Measurements from ENCODE around the gene MT3. TPM values are rescaled to one million over a fixed set of nuclear protein-coding genes. Genes with fewer than 3 reads are reported as not detected.
"Not testable (repeated sequence)": the region's sequence is repeated elsewhere in the genome, so short reads cannot be mapped to it uniquely, and the experiment has no call there.

Gene MT3
- polyA plus RNA-seq, 1 donor: 19.1 TPM

GRCh38 chr16:56610017-56610608 lies 20.8 kb downstream of the MT3 start:
- DNase-seq (ENCODE audit: low read depth): no peak

DNA sequence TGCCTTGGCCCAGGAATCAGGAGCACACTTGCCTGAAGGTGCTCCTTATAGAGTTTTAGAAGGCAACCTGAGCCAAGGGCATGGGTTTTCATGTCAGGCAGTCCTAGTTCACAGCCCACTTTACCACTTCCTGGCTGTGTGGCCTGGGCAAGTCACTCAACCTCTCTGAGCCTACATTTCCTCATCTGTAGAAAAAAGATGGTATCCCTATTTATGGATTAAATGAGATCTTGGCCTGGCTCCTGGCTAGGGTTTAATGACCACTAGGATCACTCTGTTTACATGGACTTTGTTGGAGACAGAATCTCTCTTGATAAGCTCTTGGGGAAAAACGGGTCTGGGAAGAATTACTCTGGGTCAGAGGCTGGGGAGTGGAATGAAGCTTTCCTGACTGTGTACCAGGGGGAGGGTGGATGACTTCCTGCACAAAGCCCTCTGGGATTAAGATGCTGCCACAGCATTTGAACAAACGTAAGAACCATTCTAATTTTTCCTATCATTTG lies 21.3 kb downstream of the MT3 start:
- DNase-seq (ENCODE audit: low read depth): no peak

DNA sequence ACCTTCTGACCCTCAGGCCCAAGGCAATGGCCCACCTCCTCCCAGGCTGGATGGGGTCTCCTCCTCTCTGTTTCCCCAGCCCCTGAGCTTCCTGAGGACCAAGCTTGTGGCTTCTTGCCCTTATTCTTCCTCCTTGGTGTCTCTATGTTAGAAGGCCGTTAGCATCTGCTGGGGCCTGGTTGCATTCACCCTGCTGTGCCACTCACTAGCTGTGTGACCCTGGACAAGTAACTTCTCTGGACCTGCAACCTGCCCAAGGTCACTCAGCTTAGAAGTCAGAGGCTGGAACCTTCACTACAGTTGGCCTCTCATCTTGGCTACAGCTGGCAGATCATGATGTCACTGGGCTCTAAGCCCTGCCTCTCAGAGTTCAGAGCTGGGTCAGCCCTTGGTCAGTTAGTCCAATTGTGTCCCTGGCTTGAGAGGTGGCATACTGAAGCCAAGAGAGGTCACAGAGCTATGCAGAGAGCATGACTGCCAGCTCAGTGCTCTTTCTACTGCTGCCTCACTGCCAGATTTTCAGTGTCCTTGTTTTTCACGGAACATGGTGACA lies 22.0 kb downstream of the MT3 start:
- no peak for DNase-seq (ENCODE audit: low read depth)

GRCh38 chr16:56613706-56614105 lies 24.4 kb downstream of the MT3 start:
- no peak for DNase-seq (ENCODE audit: low read depth)

GRCh38 chr16:56614549-56614991 lies 25.2 kb downstream of the MT3 start:
- DNase-seq (ENCODE audit: low read depth): no peak

DNA sequence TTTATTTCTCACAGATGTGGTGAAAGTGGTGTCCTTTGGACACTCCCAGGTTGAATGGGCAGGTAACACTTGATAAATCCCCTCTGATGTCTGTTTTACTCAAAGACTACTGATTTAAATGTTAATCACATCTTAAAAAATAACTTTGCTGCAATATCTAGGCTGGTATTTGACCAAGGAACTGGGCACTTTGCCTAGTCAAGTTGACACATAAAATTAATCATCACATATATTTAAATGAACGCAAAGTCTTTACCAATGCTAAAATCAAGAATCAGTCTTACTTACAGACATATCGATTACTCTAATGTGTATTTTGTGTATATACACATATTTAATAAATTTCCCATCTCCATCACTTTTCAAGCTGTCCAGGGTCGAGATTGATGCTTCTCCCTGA lies 26.0 kb downstream of the MT3 start:
- DNase-seq (ENCODE audit: low read depth): no peak

GRCh38 chr16:56616608-56617211 lies 27.4 kb downstream of the MT3 start:
- no peak for DNase-seq (ENCODE audit: low read depth)

DNA sequence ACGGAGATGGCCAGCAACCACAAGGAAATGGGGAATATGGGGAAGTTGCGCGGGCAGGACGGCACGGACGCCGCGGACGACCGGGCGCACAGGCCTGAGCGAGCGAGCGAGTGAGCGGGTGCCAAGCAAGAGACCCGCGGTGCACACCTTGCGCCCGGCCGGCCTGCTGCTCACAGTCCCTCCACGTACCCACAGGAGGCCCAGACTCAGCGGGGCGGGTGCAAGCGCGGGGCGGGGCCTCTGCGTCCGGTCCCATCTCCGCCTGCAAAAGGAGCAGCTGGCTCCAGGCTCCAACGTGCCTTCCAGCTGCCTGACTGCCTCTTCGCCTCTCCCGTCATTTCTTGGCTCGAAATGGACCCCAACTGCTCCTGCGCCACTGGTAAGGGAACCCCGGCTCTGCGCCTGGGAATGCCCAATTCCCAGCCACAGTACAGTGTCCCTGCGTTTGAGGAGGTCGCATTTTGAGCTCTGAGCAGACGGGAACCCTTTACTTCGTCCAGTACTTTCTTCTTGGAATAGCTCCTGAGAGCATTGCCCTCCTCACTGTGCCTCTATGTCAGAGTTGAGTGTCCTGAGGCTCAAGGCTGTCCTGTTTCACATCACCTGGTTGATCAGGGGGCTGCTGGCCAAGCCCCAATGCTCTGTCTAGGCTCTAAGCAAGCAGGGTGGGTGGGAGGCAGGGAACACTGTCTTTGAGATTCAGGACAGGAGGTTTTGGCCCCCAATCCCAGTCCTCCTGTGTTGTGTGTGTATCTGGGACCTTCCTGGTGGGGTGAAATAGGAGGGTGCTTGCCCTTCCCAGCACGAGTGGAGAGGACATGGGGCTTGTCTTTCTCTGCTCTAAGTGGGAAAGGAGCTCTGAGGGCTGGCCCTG lies 28.1 kb downstream of the MT3 start:
- DNase-seq (ENCODE audit: low read depth): no peak

DNA sequence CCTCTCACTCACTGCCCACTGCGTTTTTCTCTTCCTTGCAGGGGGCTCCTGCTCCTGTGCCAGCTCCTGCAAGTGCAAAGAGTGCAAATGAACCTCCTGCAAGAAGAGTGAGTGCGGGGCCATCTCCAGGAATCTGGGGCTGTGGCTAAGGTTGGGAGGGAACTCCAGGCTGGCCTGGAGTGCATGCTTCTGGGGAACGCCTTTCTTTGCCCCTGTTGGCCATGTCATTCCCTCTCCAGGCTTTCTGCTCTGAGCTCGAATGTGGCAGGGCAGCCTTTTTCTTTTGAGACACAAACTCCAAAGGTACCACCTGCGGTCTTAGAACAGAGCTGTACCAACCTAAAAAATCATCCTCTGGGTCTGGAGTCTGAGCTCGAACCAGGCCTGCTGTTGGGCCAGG lies 28.8 kb downstream of the MT3 start:
- DNase-seq (ENCODE audit: low read depth): no peak

DNA sequence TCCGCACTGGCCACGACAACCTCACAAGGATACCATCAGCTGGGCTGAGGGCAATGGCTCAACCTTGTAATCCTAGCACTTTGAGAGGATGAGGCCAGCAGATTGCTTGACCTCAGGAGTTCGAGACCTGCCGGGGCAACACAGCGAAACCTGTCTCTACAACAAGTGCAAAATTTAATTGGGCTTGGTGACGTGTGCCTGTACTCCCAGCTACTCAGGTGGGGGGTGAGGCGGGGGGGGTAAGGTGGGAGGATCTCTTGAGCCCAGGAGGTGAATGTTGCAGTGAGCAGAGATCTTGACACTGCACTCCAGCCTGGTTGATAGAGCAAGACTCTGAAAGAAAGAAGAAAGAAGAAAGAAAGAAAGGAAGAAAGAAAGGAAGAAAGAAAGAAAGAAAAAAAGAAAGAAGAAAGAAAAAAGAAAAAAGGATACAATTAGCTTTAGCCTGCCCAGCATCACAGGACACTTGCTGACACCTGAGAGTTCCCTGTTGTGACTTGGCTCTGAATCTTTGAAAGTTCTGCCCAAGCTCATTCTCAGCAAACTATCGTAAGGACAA lies 31.1 kb downstream of the MT3 start:
- no peak for DNase-seq (ENCODE audit: low read depth)

DNA sequence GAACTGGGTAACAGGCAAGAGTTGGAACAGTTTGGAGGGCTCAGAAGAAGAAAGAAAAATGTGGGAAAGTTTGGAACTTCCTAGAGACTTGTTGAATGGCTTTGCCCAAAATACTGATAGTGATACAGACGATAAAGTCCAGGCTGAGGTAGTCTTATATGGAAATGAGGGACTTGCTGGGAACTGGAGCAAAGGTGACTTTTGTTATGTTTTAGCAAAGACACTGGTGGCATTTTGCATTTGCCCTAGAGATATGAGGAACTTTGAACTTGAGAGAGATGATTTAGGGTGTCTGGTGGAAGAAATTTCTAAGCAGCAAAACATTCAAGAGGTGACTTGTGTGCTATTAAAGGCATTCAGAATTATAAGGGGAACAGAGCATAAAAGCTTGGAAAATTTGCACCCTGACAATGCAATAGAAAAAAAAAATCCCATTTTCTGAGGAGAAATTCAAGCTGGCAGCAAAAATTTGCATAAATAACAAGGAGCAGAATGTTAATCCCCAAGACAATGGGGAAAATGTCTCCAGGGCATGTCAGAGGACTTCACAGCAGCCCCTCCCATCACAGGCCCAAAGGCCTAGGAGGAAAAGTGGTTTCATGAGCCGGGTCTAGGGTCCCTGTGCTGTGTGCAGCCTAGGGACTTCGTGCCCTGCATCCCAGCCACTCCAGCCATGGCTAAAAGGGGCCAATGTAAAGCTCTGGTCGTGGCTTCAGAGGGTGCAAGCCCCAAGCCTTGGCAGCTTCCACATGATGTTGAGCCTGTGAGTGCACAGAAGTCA lies 32.5 kb downstream of the MT3 start:
- DNase-seq (ENCODE audit: low read depth): not testable (repeated sequence)

DNA sequence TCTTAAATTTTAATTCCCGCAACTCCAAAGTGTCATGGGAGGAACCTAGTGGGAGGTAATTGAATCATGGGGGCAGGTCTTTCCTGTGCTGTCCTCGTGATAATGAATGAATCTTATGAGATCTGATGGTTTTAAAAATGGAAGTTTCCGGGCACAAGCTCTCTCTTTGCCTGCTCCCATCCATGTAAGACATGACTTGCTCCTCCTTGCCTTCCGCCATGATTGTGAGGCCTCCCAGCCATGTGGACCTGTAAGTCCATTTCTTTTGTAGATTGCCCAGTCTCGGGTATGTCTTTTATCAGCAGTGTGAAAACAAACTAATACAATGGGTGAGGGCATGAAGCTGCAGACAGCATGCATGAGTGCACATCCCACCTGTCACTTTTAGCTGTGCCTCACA lies 33.9 kb downstream of the MT3 start:
- DNase-seq (ENCODE audit: low read depth): not testable (repeated sequence)

DNA sequence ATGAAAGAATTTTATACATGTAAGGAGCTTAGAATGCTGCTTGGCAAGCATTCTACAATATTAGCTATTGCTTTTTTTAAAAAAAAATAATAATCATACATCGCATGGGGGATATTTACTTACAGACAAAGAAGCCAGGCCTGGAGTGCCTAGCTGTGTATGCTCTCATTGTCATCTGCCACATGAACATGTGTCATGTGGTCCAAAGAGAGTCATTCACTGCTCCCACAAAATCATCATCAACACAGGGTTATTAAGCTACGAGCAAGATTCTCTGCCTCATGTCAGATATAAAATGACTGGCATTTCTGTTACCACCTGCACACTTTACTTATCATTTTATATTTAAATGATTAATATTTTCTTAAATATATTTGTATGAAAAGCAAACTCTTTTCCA lies 34.3 kb downstream of the MT3 start:
- DNase-seq (ENCODE audit: low read depth): no peak

DNA sequence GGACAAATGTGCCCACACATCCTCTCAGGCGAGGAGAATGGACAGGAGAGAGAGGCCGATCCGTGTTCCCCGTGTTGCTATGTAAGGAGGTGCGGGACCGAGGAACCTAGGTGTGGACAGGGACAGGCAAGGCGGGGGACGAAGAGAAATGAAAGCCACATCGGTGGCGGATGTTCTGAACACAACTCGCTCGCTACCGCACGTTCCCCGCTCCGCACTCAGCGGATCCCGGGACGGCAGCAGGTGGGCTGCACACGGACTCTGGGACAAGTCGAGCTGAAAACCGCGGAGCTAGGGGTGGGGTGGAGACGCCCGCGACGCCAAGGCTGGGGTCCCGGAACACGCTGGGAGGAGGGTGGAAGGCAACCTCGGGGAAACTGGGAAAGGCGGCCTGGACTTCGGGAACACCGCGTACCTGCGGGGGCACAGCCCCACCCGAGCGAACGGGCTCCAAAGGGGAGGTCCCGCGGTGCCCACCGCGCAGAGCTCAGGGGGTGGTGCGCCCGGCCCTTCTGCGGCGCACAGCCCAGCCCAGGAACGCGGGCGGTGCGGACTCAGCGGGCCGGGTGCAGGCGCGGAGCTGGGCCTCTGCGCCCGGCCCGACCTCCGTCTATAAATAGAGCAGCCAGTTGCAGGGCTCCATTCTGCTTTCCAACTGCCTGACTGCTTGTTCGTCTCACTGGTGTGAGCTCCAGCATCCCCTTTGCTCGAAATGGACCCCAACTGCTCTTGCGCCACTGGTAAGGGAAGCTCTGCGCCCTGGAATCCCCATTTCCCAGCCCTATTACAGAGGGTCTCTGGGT lies 36.0 kb downstream of the MT3 start, which contains the start of gene MT1E:
MT1E (plus strand) TSS at position 642 of the 803 bp plus-strand sequence; CDS start at position 713, 71 bp downstream.
- DNase-seq (ENCODE audit: low read depth): no peak

DNA sequence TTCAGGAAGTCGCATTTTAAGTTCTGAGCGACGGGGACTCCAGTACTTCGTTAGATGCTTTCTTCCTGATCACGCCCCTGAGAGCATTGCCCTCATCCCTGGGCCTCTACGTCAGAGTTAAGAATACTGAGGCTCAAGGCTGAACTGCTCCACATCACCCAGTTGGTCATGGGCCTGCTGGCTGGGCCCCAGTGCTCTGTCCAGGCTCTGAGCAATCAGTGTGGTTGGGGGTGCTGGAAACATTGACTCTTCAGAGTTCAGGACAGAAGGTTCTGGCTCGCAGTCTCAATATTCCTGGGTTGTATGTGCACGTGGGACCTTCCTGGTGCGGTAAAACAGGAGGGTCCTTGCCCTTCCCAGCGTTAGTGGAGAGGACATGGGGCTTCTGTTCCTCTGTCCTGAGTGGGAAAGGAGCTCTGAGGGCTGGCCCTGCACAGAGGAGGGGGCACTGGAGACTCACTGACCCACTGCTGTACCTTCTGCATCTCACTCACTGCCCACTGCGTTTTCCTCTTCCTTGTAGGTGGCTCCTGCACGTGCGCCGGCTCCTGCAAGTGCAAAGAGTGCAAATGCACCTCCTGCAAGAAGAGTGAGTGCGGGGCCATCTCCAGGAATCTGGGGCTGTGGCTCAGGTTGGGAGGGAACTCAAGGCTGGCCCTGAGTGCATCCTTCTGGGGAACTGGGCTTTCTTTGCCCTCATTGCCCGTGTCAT lies 36.8 kb downstream of the MT3 start:
- DNase-seq (ENCODE audit: low read depth): no peak

DNA sequence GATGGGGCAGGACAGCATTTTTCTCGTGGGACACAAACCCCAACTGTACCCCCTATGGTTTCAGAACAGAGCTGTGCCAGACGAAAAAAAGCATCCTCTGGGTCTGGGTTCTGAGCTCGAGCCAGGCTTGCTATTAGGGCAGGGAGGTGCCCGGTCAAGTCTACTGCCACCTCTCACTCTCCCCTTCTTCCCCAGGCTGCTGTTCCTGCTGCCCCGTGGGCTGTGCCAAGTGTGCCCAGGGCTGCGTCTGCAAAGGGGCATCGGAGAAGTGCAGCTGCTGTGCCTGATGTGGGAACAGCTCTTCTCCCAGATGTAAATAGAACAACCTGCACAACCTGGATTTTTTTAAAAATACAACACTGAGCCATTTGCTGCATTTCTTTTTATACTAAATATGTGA lies 37.4 kb downstream of the MT3 start:
- DNase-seq (ENCODE audit: low read depth): no peak

- no peak for DNase-seq (ENCODE audit: low read depth)
Measured at GRCh38 chr16:56628486-56629350, 39.4 kb downstream of the MT3 start.

DNA sequence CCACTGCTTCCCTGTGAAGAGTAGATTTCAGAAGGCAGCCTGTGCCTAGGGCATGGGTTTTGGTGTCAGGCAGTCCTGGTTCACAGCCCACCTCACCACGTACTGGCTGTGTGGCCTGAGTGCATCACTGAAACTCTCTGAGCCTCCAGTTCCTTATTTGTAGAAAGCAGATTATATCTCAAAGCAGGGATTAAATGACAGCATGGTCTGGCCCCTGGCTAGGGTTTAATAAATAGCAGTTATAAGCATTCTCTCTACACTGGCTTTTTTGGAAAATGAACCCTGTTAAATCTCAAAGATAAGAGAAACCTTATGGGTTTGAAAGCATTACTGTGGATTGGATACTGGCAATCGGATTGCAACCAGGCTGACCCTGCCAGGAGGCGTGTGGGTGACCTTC lies 40.2 kb downstream of the MT3 start:
- DNase-seq (ENCODE audit: low read depth): no peak

DNA sequence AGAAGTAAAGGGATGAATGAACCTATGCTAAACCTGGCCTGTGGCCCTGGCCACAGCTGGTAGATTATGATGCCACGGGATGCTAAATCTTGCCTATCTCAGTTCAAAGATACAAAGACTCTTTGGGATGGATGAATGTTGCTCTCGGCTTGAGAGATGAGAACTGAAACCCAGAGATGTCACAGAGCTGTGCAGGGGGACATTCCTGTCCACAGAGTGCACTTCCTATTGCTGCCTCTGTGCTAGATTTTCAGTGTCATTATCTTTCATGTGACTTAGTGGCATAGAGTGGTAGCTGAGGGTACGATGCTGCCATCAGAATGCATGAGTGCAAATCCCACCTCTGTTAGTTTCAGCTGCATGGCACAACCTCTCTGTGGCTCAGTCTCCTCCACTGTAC lies 40.8 kb downstream of the MT3 start:
- DNase-seq (ENCODE audit: low read depth): no peak

Data from forelimb muscle (tissue), 1 donor.